ENCODE data around the gene DKKL1.

Gene DKKL1

DNA sequence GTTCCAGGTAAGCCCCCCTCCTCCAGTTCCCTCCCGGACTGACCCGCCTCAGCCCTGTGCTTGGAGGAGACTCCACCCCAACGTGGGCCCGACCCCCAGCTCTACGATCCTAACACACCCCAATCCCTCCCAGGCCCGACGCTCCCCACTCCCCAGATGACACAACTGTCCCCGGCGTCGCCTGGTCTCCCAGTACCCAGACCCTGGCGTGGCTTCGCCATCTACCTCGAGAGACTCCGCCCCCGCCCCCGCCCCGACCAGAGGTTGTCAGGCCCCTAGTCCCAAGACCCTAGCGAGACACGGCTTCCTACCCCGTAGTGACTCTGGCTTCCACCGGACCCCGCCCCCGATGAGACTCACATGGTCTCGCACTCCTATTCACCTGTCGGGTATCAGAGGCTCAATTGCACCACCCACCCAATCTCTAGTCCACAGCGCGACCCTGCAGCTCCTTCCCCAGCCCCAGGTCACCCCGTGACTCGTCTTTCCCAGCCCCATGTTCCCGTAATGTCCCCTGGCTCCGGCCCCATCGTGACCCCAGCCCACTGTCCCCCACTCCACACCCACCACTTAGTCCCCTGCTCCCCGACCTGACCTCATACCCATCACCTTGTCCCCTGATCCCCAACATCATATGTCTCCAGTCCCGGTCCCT, 25.5 kb upstream of the DKKL1 start:
- no peaks in the 10 kb centered on the region for H3K9me3 ChIP-seq (ENCODE audit: control insufficient read depth in 5 of 5, low read length in 5 of 5)
- H3K27ac ChIP-seq (ENCODE audit: low read depth, low read length), result no peak overlapping the region
- H3K9ac ChIP-seq (ENCODE audit: low read length in 5 of 5), result no peak overlapping the region
- H3K4me1 ChIP-seq (ENCODE audit: control insufficient read depth in 5 of 5, insufficient read depth in 5 of 5, low read length in 5 of 5), result peaks cover 0 to 45% (median 34%) of the 10 kb centered on the region in 5 donors
- no peaks in the 10 kb centered on the region for H3K27me3 ChIP-seq (ENCODE audit: control insufficient read depth in 5 of 5, insufficient read depth in 4 of 5, low read length in 5 of 5)
- peaks cover 0 to 26% (median 19%) of the 10 kb centered on the region in 5 donors for H3K36me3 ChIP-seq (ENCODE audit: control insufficient read depth in 5 of 5, insufficient read depth in 5 of 5, low read length in 5 of 5)
- peak overlapping the region in 4 of 5 donors; percentile 2 to 62 (median 52) for H3K4me3 ChIP-seq (ENCODE audit: low read depth in 1 of 5, low read length in 5 of 5)

DNA sequence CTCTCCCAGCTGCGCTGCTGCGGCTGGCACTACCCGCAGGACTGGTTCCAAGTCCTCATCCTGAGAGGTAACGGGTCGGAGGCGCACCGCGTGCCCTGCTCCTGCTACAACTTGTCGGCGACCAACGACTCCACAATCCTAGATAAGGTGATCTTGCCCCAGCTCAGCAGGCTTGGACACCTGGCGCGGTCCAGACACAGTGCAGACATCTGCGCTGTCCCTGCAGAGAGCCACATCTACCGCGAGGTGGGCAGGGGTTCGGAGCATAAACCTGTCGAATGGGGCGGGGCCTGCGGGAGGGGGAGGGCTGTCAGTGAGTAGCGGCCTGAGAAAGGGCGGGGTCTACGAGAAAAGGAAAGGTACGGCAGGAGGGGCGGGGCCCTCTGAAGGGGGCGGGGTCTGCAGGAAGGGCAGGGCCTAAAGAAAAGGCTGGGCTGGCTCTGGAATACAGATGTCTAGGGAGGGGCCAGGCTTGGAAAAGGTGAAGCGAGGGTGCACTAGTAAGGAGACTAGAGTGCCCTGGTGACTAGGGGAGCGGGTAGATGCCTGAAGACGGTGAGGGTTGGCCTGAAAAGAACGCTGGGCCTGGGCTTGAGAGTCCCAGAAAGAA, 24.9 kb upstream of the DKKL1 start:
- H3K9me3 ChIP-seq (ENCODE audit: control insufficient read depth in 5 of 5, low read length in 5 of 5), result no peaks in the 10 kb centered on the region
- H3K36me3 ChIP-seq (ENCODE audit: control insufficient read depth in 5 of 5, insufficient read depth in 5 of 5, low read length in 5 of 5), result peaks cover 0 to 33% (median 20%) of the 10 kb centered on the region in 5 donors
- H3K9ac ChIP-seq (ENCODE audit: low read length in 5 of 5), result peak overlapping the region in 1 of 5 donors; percentile 56
- peaks cover 0 to 39% (median 29%) of the 10 kb centered on the region in 5 donors for H3K4me1 ChIP-seq (ENCODE audit: control insufficient read depth in 5 of 5, insufficient read depth in 5 of 5, low read length in 5 of 5)
- H3K4me3 ChIP-seq (ENCODE audit: low read depth in 1 of 5, low read length in 5 of 5), result peak overlapping the region; percentile 59 to 74 (median 62)
- H3K27me3 ChIP-seq (ENCODE audit: control insufficient read depth in 5 of 5, insufficient read depth in 4 of 5, low read length in 5 of 5), result no peaks in the 10 kb centered on the region
- no peak overlapping the region for H3K27ac ChIP-seq (ENCODE audit: low read depth, low read length)

- H3K4me3 ChIP-seq (ENCODE audit: low read depth in 1 of 5, low read length in 5 of 5), result peak overlapping the region; percentile 59 to 74 (median 62)
- no peaks in the 10 kb centered on the region for H3K27me3 ChIP-seq (ENCODE audit: control insufficient read depth in 5 of 5, insufficient read depth in 4 of 5, low read length in 5 of 5)
- H3K9ac ChIP-seq (ENCODE audit: low read length in 5 of 5), result peak overlapping the region in 2 of 5 donors; percentile 6 to 56
- peak overlapping the region; percentile 46 for H3K27ac ChIP-seq (ENCODE audit: low read depth, low read length)
- peaks cover 0 to 38% (median 23%) of the 10 kb centered on the region in 5 donors for H3K36me3 ChIP-seq (ENCODE audit: control insufficient read depth in 5 of 5, insufficient read depth in 5 of 5, low read length in 5 of 5)
- no peaks in the 10 kb centered on the region for H3K9me3 ChIP-seq (ENCODE audit: control insufficient read depth in 5 of 5, low read length in 5 of 5)
- H3K4me1 ChIP-seq (ENCODE audit: control insufficient read depth in 5 of 5, insufficient read depth in 5 of 5, low read length in 5 of 5), result peaks cover 0 to 34% (median 28%) of the 10 kb centered on the region in 5 donors
These were observed 24.2 kb upstream of the DKKL1 start for GRCh38 chr19:49339301-49340068.

- Histone ChIP-seq H3K9ac (ENCODE audit: low read length in 5 of 5) (peak overlapping the region in 2 of 5 donors; percentile 6 to 41), H3K4me3 (ENCODE audit: low read depth in 1 of 5, low read length in 5 of 5) (peak overlapping the region; percentile 48 to 64 (median 61)), H3K36me3 (ENCODE audit: control insufficient read depth in 5 of 5, insufficient read depth in 5 of 5, low read length in 5 of 5) (peaks cover 0 to 46% (median 30%) of the 10 kb centered on the region in 5 donors)
These were observed 23.4 kb upstream of the DKKL1 start for GRCh38 chr19:49340069-49340864.

DNA sequence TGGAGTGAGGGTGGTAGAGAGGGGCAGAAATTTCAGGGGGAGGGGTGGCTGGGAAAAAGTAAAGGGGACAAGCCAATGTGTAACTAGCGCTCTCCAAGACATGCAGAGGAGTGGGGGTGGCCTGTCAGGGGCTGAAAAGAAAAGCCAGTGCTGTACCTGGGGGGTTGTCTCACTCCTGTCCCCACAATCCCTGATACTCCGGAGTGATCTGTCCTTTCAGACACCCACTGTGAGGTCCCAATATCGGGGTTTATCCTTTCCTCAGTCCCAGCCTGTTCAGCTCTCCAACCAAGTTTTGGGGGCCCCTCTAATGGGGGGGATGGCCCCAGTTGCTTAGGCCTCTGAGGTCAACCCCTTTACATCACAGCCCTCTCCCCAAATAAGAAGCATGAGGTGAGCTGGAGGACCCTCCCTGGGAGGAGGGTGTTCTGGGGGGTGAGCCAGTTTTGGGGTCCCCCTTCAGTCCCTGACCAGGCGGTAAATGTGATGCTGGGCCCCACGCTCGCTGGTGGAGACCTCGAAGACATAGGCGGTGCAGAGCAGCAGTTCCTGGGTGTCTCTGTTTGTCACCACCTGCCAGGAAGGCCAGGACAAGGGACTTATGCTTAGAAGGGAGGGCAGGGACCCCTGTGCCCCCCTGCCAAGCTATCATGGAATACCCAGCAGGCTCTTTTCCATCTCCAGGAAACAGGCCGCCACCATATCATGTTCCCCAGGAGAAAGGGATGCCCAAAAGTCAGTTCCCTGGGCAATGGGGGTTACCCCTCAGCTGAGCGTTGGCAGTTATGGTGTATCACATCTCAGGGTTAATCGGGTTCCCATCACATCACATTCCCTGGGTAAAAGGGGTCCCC, 22.6 kb upstream of the DKKL1 start:
- Histone ChIP-seq H3K4me3 (ENCODE audit: low read depth in 1 of 5, low read length in 5 of 5) (no peak overlapping the region), H3K36me3 (ENCODE audit: control insufficient read depth in 5 of 5, insufficient read depth in 5 of 5, low read length in 5 of 5) (peaks cover 0 to 51% (median 33%) of the 10 kb centered on the region in 5 donors), H3K9me3 (ENCODE audit: control insufficient read depth in 5 of 5, low read length in 5 of 5) (no peaks in the 10 kb centered on the region), H3K27me3 (ENCODE audit: control insufficient read depth in 5 of 5, insufficient read depth in 4 of 5, low read length in 5 of 5) (no peaks in the 10 kb centered on the region), H3K27ac (ENCODE audit: low read depth, low read length) (peak overlapping the region; percentile 74), H3K4me1 (ENCODE audit: control insufficient read depth in 5 of 5, insufficient read depth in 5 of 5, low read length in 5 of 5) (peaks cover 0 to 34% (median 25%) of the 10 kb centered on the region in 5 donors), H3K9ac (ENCODE audit: low read length in 5 of 5) (no peak overlapping the region)

More at GRCh38 chr19:49340069-49340864, 23.4 kb upstream of the DKKL1 start:
- H3K9me3 ChIP-seq (ENCODE audit: control insufficient read depth in 5 of 5, low read length in 5 of 5), result no peaks in the 10 kb centered on the region
- H3K27ac ChIP-seq (ENCODE audit: low read depth, low read length), result peak overlapping the region; percentile 74
- no peaks in the 10 kb centered on the region for H3K27me3 ChIP-seq (ENCODE audit: control insufficient read depth in 5 of 5, insufficient read depth in 4 of 5, low read length in 5 of 5)
- peaks cover 0 to 34% (median 25%) of the 10 kb centered on the region in 5 donors for H3K4me1 ChIP-seq (ENCODE audit: control insufficient read depth in 5 of 5, insufficient read depth in 5 of 5, low read length in 5 of 5)

DNA sequence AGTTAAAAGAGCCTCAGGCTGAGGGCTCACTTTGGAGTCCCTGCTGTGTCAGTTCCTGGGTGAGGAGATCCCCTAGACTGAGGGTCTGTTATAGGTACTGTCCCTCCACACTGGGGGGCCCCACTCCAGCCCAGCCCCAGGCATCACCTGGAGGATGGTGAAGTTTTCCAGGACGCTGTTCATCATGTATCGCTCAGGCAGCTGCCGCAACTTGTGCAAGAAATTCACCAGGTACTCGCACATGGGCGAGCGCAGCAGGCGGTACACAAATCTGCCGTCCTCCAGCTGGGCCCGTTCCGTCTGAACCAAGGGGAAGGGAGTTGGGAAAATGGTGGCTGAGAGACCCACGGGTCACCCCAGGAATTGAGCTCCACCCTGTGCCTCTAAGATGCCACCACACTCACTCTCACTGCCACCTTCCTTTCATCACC, 21.4 kb upstream of the DKKL1 start:
- H3K4me1 ChIP-seq (ENCODE audit: control insufficient read depth in 5 of 5, insufficient read depth in 5 of 5, low read length in 5 of 5), result peaks cover 0 to 30% (median 25%) of the 10 kb centered on the region in 5 donors
- H3K36me3 ChIP-seq (ENCODE audit: control insufficient read depth in 5 of 5, insufficient read depth in 5 of 5, low read length in 5 of 5), result peaks cover 0 to 63% (median 43%) of the 10 kb centered on the region in 5 donors
- H3K9ac ChIP-seq (ENCODE audit: low read length in 5 of 5), result no peak overlapping the region
- no peaks in the 10 kb centered on the region for H3K9me3 ChIP-seq (ENCODE audit: control insufficient read depth in 5 of 5, low read length in 5 of 5)
- H3K27me3 ChIP-seq (ENCODE audit: control insufficient read depth in 5 of 5, insufficient read depth in 4 of 5, low read length in 5 of 5), result no peaks in the 10 kb centered on the region
- H3K27ac ChIP-seq (ENCODE audit: low read depth, low read length), result no peak overlapping the region
- no peak overlapping the region for H3K4me3 ChIP-seq (ENCODE audit: low read depth in 1 of 5, low read length in 5 of 5)

- Histone ChIP-seq H3K9ac (ENCODE audit: low read length in 5 of 5) (no peak overlapping the region), H3K9me3 (ENCODE audit: control insufficient read depth in 5 of 5, low read length in 5 of 5) (no peaks in the 10 kb centered on the region), H3K27ac (ENCODE audit: low read depth, low read length) (no peak overlapping the region), H3K36me3 (ENCODE audit: control insufficient read depth in 5 of 5, insufficient read depth in 5 of 5, low read length in 5 of 5) (peaks cover 0 to 71% (median 51%) of the 10 kb centered on the region in 5 donors), H3K27me3 (ENCODE audit: control insufficient read depth in 5 of 5, insufficient read depth in 4 of 5, low read length in 5 of 5) (no peaks in the 10 kb centered on the region), H3K4me1 (ENCODE audit: control insufficient read depth in 5 of 5, insufficient read depth in 5 of 5, low read length in 5 of 5) (peaks cover 0 to 30% (median 25%) of the 10 kb centered on the region in 5 donors), H3K4me3 (ENCODE audit: low read depth in 1 of 5, low read length in 5 of 5) (no peak overlapping the region)
These were observed 20.6 kb upstream of the DKKL1 start for GRCh38 chr19:49343123-49343522.

- H3K4me1 ChIP-seq (ENCODE audit: control insufficient read depth in 5 of 5, insufficient read depth in 5 of 5, low read length in 5 of 5), result peaks cover 0 to 14% (median 11%) of the 10 kb centered on the region in 5 donors
- no peaks in the 10 kb centered on the region for H3K9me3 ChIP-seq (ENCODE audit: control insufficient read depth in 5 of 5, low read length in 5 of 5)
- H3K36me3 ChIP-seq (ENCODE audit: control insufficient read depth in 5 of 5, insufficient read depth in 5 of 5, low read length in 5 of 5), result peaks cover 0 to 74% (median 62%) of the 10 kb centered on the region in 5 donors
- H3K27ac ChIP-seq (ENCODE audit: low read depth, low read length), result no peak overlapping the region
- no peak overlapping the region for H3K9ac ChIP-seq (ENCODE audit: low read length in 5 of 5)
- no peaks in the 10 kb centered on the region for H3K27me3 ChIP-seq (ENCODE audit: control insufficient read depth in 5 of 5, insufficient read depth in 4 of 5, low read length in 5 of 5)
- H3K4me3 ChIP-seq (ENCODE audit: low read depth in 1 of 5, low read length in 5 of 5), result no peak overlapping the region
These were observed 18.9 kb upstream of the DKKL1 start for GRCh38 chr19:49344505-49345423.
